Measurements from ENCODE around the gene RNF31.

GRCh38 chr14:24127673-24128072 lies 19.6 kb upstream of the RNF31 start:
- TF ChIP-seq POLR2A (IDR thresholded peaks at IDR 0.05) (no peak), CTCF (IDR thresholded peaks at IDR 0.05) (no peak)
